Esophagus squamous epithelium (tissue), 4 donors: ENCODE measurements around the gene ST3GAL2.

Experiments used
- CTCF ChIP-seq, 6 experiments: fragments of 450-650 bp in 4 of 6; fragments of 200-600 bp in 2 of 6; sonication (generic) in 2 of 6; IDR thresholded peaks; one replicate each; pipeline ENCODE4 v1.5.1; 2016 to 2019; ENCODE audit warnings: antibody characterized with exemption in 6 of 6, mild to moderate bottlenecking in 4 of 6, moderate library complexity in 4 of 6
- POLR2A ChIP-seq, 4 donors: fragments of 450-650 bp; IDR thresholded peaks; one replicate each; pipeline ENCODE4 v1.6.1; 2017; ENCODE audit warnings: antibody characterized with exemption in 4 of 4, mild to moderate bottlenecking in 4 of 4, moderate library complexity in 3 of 4

GRCh38 chr16:70460737-70461261, 21.9 kb upstream of the ST3GAL2 start:
- TF ChIP-seq POLR2A (IDR thresholded peaks at IDR 0.05) (no peak), CTCF (IDR thresholded peaks at IDR 0.05) (no peak)
